ENCODE measurements around the gene LEP. TPM values are rescaled to one million over a fixed set of nuclear protein-coding genes. Genes with fewer than 3 reads are reported as not detected.

The LEP gene
- total and polyA plus RNA-seq, 9 of the 15 experiments (the other 6 are each of a cell fraction or from before 2014, with no cell fraction given): not detected

- TF ChIP-seq RBM25 (IDR thresholded peaks at IDR 0.05; ENCODE audit: low read depth, low read length, severe bottlenecking) (no peak), NBN (IDR thresholded peaks at IDR 0.05; ENCODE audit: low read depth) (no peak), SRSF1 (IDR thresholded peaks at IDR 0.05; ENCODE audit: low read depth, low read length) (no peak), ZNF785 (CRISPR knock-in tag; IDR thresholded peaks at IDR 0.05) (no peak), E2F1 (CRISPR knock-in tag; IDR thresholded peaks at IDR 0.05) (no peak), POU5F1 (IDR thresholded peaks at IDR 0.05; ENCODE audit: borderline replicate concordance, low read depth, low read length, partially characterized antibody) (no peak), SRSF9 (IDR thresholded peaks at IDR 0.05; ENCODE audit: borderline replicate concordance, low read depth, low read length) (no peak), CBFA2T2 (conservative IDR thresholded peaks at IDR 0.05) (peak; percentile 38), BDP1 (IDR thresholded peaks at IDR 0.05; ENCODE audit: insufficient read depth, insufficient read length) (no peak), FOS (IDR thresholded peaks at IDR 0.05; ENCODE audit: extremely low read depth, insufficient read length) (no peak), HSF4 (CRISPR knock-in tag; IDR thresholded peaks at IDR 0.05; ENCODE audit: borderline replicate concordance) (no peak), ZNF274 (IDR thresholded peaks at IDR 0.05; ENCODE audit: borderline replicate concordance, low read depth, low read length) (no peak), ZNF239 (CRISPR knock-in tag; IDR thresholded peaks at IDR 0.05) (peak; percentile 92), ETV1 (tag; conservative IDR thresholded peaks at IDR 0.05; ENCODE audit: low read depth) (peak; percentile 93), SPI1 (IDR thresholded peaks at IDR 0.05; ENCODE audit: borderline replicate concordance, low read depth, low read length) (no peak), MCM3 (IDR thresholded peaks at IDR 0.05) (no peak), ZNF407 (IDR thresholded peaks at IDR 0.05; ENCODE audit: low read depth) (no peak), SMARCB1 (IDR thresholded peaks at IDR 0.05; ENCODE audit: insufficient read length, low read depth) (no peak)
Measured at GRCh38 chr7:128236924-128237586, 4.0 kb upstream of the LEP start (continued).
